SKM-1 (cell line): ENCODE data around the gene RPS3A.
"Not testable (repeated sequence)": the region's sequence is repeated elsewhere in the genome, so short reads cannot be mapped to it uniquely, and the experiment has no call there.

Source experiments
- DNase-seq: peaks from one replicate; lab custom pipeline; 2025; ENCODE audit not compliant: unreplicated experiment; lab: John Stamatoyannopoulos, UW

RPS3A gene

GRCh38 chr4:151099229-151099975 is at the start of gene RPS3A:
Gene RPS3A, plus strand, starts transcription at chr4:151099628. Its CDS starts 25 bp downstream, at chr4:151099653.
- DNase-seq = peak; percentile 95

- no peak for DNase-seq
These were observed 46.6 kb upstream of the RPS3A start for GRCh38 chr4:151052785-151053184.

GRCh38 chr4:151055539-151055938 is 43.9 kb upstream of the RPS3A start:
- DNase-seq = no peak

GRCh38 chr4:151063143-151063542 is 36.3 kb upstream of the RPS3A start:
- DNase-seq = not testable (repeated sequence)

GRCh38 chr4:151067316-151067970 is 32.0 kb upstream of the RPS3A start:
- no peak for DNase-seq

- DNase-seq = no peak
These were observed 25.0 kb upstream of the RPS3A start for GRCh38 chr4:151074416-151074916.

- DNase-seq = not testable (repeated sequence)
These were observed 21.4 kb upstream of the RPS3A start for GRCh38 chr4:151077978-151078377.

- no peak for DNase-seq
These were observed 12.0 kb upstream of the RPS3A start for GRCh38 chr4:151087467-151087866.

GRCh38 chr4:151091047-151091446 is 8.4 kb upstream of the RPS3A start:
- no peak for DNase-seq

- DNase-seq = no peak
These were observed 6.9 kb upstream of the RPS3A start for GRCh38 chr4:151092488-151092887.

- DNase-seq = no peak
These were observed 6.2 kb upstream of the RPS3A start for GRCh38 chr4:151093203-151093602.

GRCh38 chr4:151094290-151094751 is 5.1 kb upstream of the RPS3A start:
- DNase-seq = no peak

- DNase-seq = no peak
These were observed 4.3 kb upstream of the RPS3A start for GRCh38 chr4:151095142-151095541.

- no peak for DNase-seq
These were observed 1.7 kb upstream of the RPS3A start for GRCh38 chr4:151097759-151098158.

- no peak for DNase-seq
These were observed 524 bp upstream of the RPS3A start for GRCh38 chr4:151098979-151099228.

GRCh38 chr4:151099976-151100417 is 569 bp downstream of the RPS3A start:
- DNase-seq = no peak

- DNase-seq = no peak
These were observed 1.1 kb downstream of the RPS3A start for GRCh38 chr4:151100531-151100930.

- DNase-seq = no peak
These were observed 4.3 kb downstream of the RPS3A start for GRCh38 chr4:151103758-151104157.

GRCh38 chr4:151104621-151105020 is 5.2 kb downstream of the RPS3A start:
- DNase-seq = no peak

- no peak for DNase-seq
These were observed 6.1 kb downstream of the RPS3A start for GRCh38 chr4:151105454-151106032.

GRCh38 chr4:151107063-151107462 is 7.6 kb downstream of the RPS3A start:
- no peak for DNase-seq

- no peak for DNase-seq
These were observed 10.8 kb downstream of the RPS3A start for GRCh38 chr4:151110236-151110635.
